Colonic mucosa (tissue), 4 donors: Measurements from ENCODE around the gene NRN1L. TPM values are rescaled to one million over a fixed set of nuclear protein-coding genes. Genes with fewer than 3 reads are reported as not detected.

Experiments used
- DNase-seq: peaks from one replicate; pipeline ENCODE4 v3.0.0-alpha.2; 2020
- H3K27ac ChIP-seq: fragments of 200-600 bp; one replicate; pipeline ENCODE4 v1.8.0; 2021
- H3K27me3 ChIP-seq: fragments of 200-600 bp; one replicate; pipeline ENCODE4 v1.8.0; 2021
- H3K36me3 ChIP-seq: fragments of 200-600 bp; one replicate; pipeline ENCODE4 v1.8.0; 2021
- H3K4me1 ChIP-seq: fragments of 200-600 bp; one replicate; pipeline ENCODE4 v1.8.0; 2021; ENCODE audit warnings: mild to moderate bottlenecking
- H3K4me3 ChIP-seq: fragments of 200-600 bp; one replicate; pipeline ENCODE4 v1.8.0; 2021
- H3K9ac ChIP-seq, 2 donors: one replicate each; pipeline ENCODE4 v1.7.0; 2013; ENCODE audit warnings: control low read depth in 2 of 2, low read depth in 2 of 2, low read length in 2 of 2
- H3K9me3 ChIP-seq: fragments of 200-600 bp; one replicate; pipeline ENCODE4 v1.8.0; 2021
- CTCF ChIP-seq: fragments of 200-600 bp; IDR thresholded peaks from one replicate; pipeline ENCODE4 v1.8.0; 2022; ENCODE audit warnings: antibody characterized with exemption, mild to moderate bottlenecking
- intact Hi-C: fragments of 100-400 bp; cut with DNase I; formaldehyde crosslinking; loops from one replicate; pipeline ENCODE4 v1.14.1; 2022
- total RNA-seq, 2 donors: library from RNA; stranded (reverse); fragmentation: NEBNext Ultra II Directional in 1 of 2; extraction: Animal tissue kit (Norgen Biotek cat#: 25700) in 1 of 2; gene quantifications; one replicate each; pipeline ENCODE4 v1.2.1, GENCODE V29; 2021
- donor health status: healthy.
- donor health status: DM: no; HTN: no; CAD: no.
- donor health status: DM: no; HTN: no; CAD: no.

NRN1L gene
- total RNA-seq, 2 donors from 2014 or later: 0.93 to 0.96 TPM

- peaks cover 11% of the 10 kb centered on the region for H3K4me1 ChIP-seq
- no peaks in the 10 kb centered on the region for H3K27me3 ChIP-seq
- no peaks in the 10 kb centered on the region for H3K36me3 ChIP-seq
- H3K27ac ChIP-seq: peak overlapping the region; percentile 93
- intact Hi-C loops: no loop called here
- peak overlapping the region; percentile 96 for H3K4me3 ChIP-seq
- peak overlapping the region; percentile 100 for H3K9ac ChIP-seq
- H3K9me3 ChIP-seq: no peaks in the 10 kb centered on the region
- no peak for TF ChIP-seq CTCF
- DNase-seq: peak; percentile 58
These were observed 9.2 kb downstream of the NRN1L start for GRCh38 chr16:67893743-67894399.

GRCh38 chr16:67897231-67897630 lies 12.5 kb downstream of the NRN1L start:
- no peak overlapping the region for H3K4me3 ChIP-seq
- intact Hi-C loops: no loop called here
- H3K27ac ChIP-seq: no peak overlapping the region
- H3K9ac ChIP-seq: no peak overlapping the region
- no peak for DNase-seq
- H3K9me3 ChIP-seq: no peaks in the 10 kb centered on the region
- TF ChIP-seq CTCF: no peak
- H3K36me3 ChIP-seq: no peaks in the 10 kb centered on the region
- H3K4me1 ChIP-seq: peaks cover 10% of the 10 kb centered on the region
- no peaks in the 10 kb centered on the region for H3K27me3 ChIP-seq

DNA sequence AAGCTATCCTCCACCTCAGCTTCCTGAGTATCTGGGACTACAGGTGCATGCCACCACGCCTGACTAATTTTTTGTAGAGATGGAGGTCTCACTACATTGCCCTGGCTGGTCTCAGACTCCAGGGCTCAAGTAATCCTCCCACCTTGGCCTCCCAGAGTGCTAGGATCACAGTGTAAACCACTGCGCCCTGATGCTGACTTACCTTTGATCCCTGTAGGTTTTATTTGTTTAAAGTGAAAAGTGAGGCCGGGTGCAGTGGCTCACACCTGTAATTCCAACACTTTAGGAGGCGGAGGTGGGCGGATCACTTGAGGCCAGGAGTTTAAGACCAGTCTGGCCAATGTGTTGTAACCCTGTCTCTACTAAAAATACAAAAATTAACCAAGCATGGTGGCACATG lies 17.0 kb downstream of the NRN1L start:
- Histone ChIP-seq H3K36me3 (no peaks in the 10 kb centered on the region), H3K27ac (peak overlapping the region; percentile 1), H3K4me3 (no peak overlapping the region), H3K9me3 (no peaks in the 10 kb centered on the region), H3K27me3 (no peaks in the 10 kb centered on the region), H3K4me1 (no peaks in the 10 kb centered on the region), H3K9ac (no peak overlapping the region)
- intact Hi-C loops: no loop called here
- peak; percentile 65 for DNase-seq
- TF ChIP-seq CTCF: no peak

GRCh38 chr16:67902831-67903230 lies 18.1 kb downstream of the NRN1L start:
- Histone ChIP-seq H3K4me3 (no peak overlapping the region), H3K27me3 (no peaks in the 10 kb centered on the region), H3K9me3 (no peaks in the 10 kb centered on the region), H3K27ac (no peak overlapping the region), H3K4me1 (no peaks in the 10 kb centered on the region), H3K9ac (no peak overlapping the region), H3K36me3 (no peaks in the 10 kb centered on the region)
- DNase-seq: no peak
- intact Hi-C loops: no loop called here
- no peak for TF ChIP-seq CTCF

- no peaks in the 10 kb centered on the region for H3K4me1 ChIP-seq
- H3K27me3 ChIP-seq: no peaks in the 10 kb centered on the region
- peaks cover 5% of the 10 kb centered on the region for H3K36me3 ChIP-seq
- no peak overlapping the region for H3K9ac ChIP-seq
- intact Hi-C loops: no loop called here
- no peak for DNase-seq
- no peak overlapping the region for H3K4me3 ChIP-seq
- H3K9me3 ChIP-seq: no peaks in the 10 kb centered on the region
- no peak overlapping the region for H3K27ac ChIP-seq
- TF ChIP-seq CTCF: no peak
These were observed 22.9 kb downstream of the NRN1L start for GRCh38 chr16:67907397-67908180.
